Parathyroid adenoma (tissue), 2 donors: ENCODE data around the gene LGALS7.
A peak's percentile ranks its signal among the peaks of the same experiment; 100 is the strongest.
"Not testable (repeated sequence)": the region's sequence is repeated elsewhere in the genome, so short reads cannot be mapped to it uniquely, and the experiment has no call there.

Experiments
- H2AFZ ChIP-seq: fragments of 300-600 bp; sonication (generic); one replicate; pipeline ENCODE4 v1.7.0; 2017; ENCODE audit warnings: antibody characterized with exemption, mild to moderate bottlenecking
- H3K27ac ChIP-seq: fragments of 300-600 bp; sonication (generic); one replicate; pipeline ENCODE4 v1.7.0; 2017
- H3K27me3 ChIP-seq: fragments of 300-600 bp; sonication (generic); one replicate; pipeline ENCODE4 v1.7.0; 2017; ENCODE audit warnings: low read length; ENCODE audit not compliant: control insufficient read depth, insufficient read depth
- H3K36me3 ChIP-seq: fragments of 300-600 bp; sonication (generic); one replicate; pipeline ENCODE4 v1.7.0; 2017; ENCODE audit warnings: low read length; ENCODE audit not compliant: control insufficient read depth, insufficient read depth
- H3K4me1 ChIP-seq: fragments of 300-600 bp; sonication (generic); one replicate; pipeline ENCODE4 v1.7.0; 2017; ENCODE audit warnings: control low read depth
- H3K4me2 ChIP-seq: fragments of 300-600 bp; sonication (generic); one replicate; pipeline ENCODE4 v1.7.0; 2017; ENCODE audit warnings: low read length
- H3K4me3 ChIP-seq: fragments of 300-600 bp; sonication (generic); one replicate; pipeline ENCODE4 v1.7.0; 2017; ENCODE audit warnings: low read depth, low read length
- H3K79me2 ChIP-seq: fragments of 300-600 bp; sonication (generic); one replicate; pipeline ENCODE4 v1.7.0; 2017; ENCODE audit warnings: control low read depth
- H3K9ac ChIP-seq: fragments of 300-600 bp; sonication (generic); one replicate; pipeline ENCODE4 v1.7.0; 2017; ENCODE audit warnings: mild to moderate bottlenecking
- H3K9me3 ChIP-seq: fragments of 300-600 bp; sonication (generic); one replicate; pipeline ENCODE4 v1.7.0; 2017; ENCODE audit warnings: low read length; ENCODE audit not compliant: control insufficient read depth
- CTCF ChIP-seq: fragments of 300-600 bp; sonication (generic); IDR thresholded peaks from one replicate; pipeline ENCODE4 v1.7.0; 2017; ENCODE audit warnings: antibody characterized with exemption, mild to moderate bottlenecking
- donor health status: primary hyperparathyroidism.

LGALS7 gene

DNA sequence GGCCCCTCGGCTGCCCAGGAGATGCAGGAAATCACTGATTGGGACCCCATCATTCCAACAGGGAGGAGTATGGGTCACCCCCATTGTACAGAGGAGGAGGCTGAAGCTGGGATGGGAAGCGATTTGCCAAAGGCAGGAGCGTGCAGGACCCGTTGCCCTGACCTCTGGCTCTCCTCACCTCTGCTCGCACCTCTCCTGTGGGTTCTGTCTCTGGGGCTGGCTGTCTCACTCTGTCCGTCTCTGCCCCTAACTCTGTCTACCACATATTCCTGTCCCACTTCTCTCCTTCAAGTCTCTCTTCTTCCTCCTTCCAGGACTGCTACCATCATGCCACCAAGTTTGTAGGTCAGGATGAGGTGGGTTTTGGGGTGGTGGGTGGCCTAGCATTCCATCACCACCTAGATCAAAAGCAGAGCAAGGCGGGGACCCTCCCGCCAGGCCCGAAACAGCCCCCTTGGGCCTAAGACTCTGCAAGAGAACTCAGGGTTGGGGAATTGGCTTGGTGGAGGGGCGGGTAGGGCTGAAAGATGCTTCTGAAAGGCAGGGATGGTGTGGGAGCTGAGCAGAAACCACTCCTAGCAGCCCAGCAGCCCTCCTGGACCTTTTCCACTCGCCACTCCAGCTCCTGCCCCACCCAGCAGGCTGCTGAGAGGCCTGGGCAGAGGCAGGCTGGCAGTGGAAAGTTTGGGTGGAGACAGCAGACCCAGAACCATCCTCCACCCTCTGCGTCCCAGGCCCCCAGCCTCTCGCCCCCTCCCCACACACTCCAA lies 1.0 kb upstream of the LGALS7 start:
- Histone ChIP-seq H3K9ac (no peak overlapping the region), H3K4me1 (no peaks in the 10 kb centered on the region), H3K27me3 (no peaks in the 10 kb centered on the region), H3K4me2 (no peak overlapping the region), H3K79me2 (no peaks in the 10 kb centered on the region), H3K36me3 (no peaks in the 10 kb centered on the region), H2AFZ (no peak overlapping the region), H3K9me3 (no peaks in the 10 kb centered on the region), H3K4me3 (no peak overlapping the region), H3K27ac (no peak overlapping the region)
- no peak for TF ChIP-seq CTCF

DNA sequence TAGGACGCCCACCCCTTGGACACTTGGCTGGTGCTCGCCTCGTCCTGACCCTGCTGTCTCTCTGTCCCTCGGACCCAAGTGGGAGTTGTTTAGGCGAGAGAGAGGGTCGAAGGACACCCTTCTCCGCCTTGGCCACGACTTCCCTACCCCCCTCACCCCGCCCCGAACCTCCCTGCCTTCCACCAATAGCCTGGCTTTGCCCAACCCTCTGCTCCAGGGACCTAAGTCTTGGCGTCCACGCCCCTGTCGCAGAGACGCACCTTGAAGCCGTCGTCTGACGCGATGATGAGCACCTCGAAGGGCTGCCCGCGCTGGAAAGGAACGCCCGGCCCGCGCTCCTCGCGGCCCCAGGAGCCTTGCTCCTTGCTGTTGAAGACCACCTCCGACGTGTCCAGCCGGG lies 1.7 kb downstream of the LGALS7 start:
- not testable (repeated sequence) for H3K79me2 ChIP-seq, H3K4me2 ChIP-seq, H2AFZ ChIP-seq, H3K4me3 ChIP-seq, H3K4me1 ChIP-seq, H3K27me3 ChIP-seq, H3K27ac ChIP-seq, H3K9ac ChIP-seq, H3K9me3 ChIP-seq, H3K36me3 ChIP-seq

- H3K27ac ChIP-seq, H2AFZ ChIP-seq, H3K79me2 ChIP-seq, H3K9me3 ChIP-seq, H3K36me3 ChIP-seq, H3K9ac ChIP-seq, H3K4me2 ChIP-seq, H3K4me1 ChIP-seq, H3K27me3 ChIP-seq, H3K4me3 ChIP-seq: not testable (repeated sequence)
These were observed 2.4 kb downstream of the LGALS7 start for GRCh38 chr19:38770949-38771275.

- not testable (repeated sequence) for H3K27me3 ChIP-seq, H3K4me3 ChIP-seq, H3K27ac ChIP-seq, H3K4me1 ChIP-seq, H2AFZ ChIP-seq, H3K9me3 ChIP-seq, H3K9ac ChIP-seq, H3K79me2 ChIP-seq, H3K36me3 ChIP-seq
- peak overlapping the region; percentile 30 for H3K4me2 ChIP-seq
These were observed 2.9 kb downstream of the LGALS7 start for GRCh38 chr19:38770228-38770948.

DNA sequence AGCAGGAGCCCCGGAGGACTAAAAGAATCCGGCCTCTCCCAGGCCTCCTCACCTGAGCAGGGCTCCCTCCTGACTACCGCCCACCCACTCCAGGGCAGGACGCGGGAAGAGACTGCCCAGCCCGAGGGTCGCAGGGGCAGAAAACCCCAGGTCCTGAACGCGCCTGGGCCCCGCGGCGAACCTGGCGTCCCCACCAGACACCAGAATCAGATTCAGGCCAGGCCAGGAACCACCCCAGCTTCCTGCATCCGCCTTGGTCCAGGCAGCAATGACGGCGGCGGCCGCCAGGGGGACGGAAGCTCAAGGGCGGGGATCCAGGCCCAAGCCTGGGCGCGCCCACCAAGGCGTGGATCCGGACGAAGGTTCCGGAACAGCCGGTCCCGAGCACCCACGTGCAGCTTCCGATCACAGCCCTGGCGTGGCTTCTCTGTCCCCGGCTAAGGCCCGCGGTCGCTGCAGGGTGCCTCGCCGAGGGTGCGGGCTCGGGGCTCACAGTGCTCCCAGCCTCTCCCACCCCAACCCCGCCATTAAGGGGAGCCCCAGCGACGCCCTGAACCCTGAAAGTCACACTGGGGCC lies 3.6 kb downstream of the LGALS7 start:
- TF ChIP-seq CTCF = peak; percentile 22

GRCh38 chr19:38766276-38767047 lies 6.9 kb downstream of the LGALS7 start:
- Histone ChIP-seq H3K79me2 (no peaks in the 10 kb centered on the region), H3K4me1 (no peaks in the 10 kb centered on the region), H3K27me3 (no peaks in the 10 kb centered on the region), H3K27ac (no peak overlapping the region), H3K4me3 (no peak overlapping the region), H3K36me3 (no peaks in the 10 kb centered on the region), H3K4me2 (no peak overlapping the region), H3K9me3 (no peaks in the 10 kb centered on the region), H2AFZ (no peak overlapping the region), H3K9ac (no peak overlapping the region)
- no peak for TF ChIP-seq CTCF

More for the DNA sequence above, 3.6 kb downstream of the LGALS7 start:
- H3K9me3 ChIP-seq = no peaks in the 10 kb centered on the region
- no peak overlapping the region for H3K27ac ChIP-seq
- H3K79me2 ChIP-seq = no peaks in the 10 kb centered on the region
- no peak overlapping the region for H3K9ac ChIP-seq
- H3K27me3 ChIP-seq = no peaks in the 10 kb centered on the region
- H3K36me3 ChIP-seq = no peaks in the 10 kb centered on the region
- H3K4me2 ChIP-seq = peak overlapping the region; percentile 30
- H3K4me3 ChIP-seq = no peak overlapping the region
- H2AFZ ChIP-seq = peak overlapping the region; percentile 8
- H3K4me1 ChIP-seq = no peaks in the 10 kb centered on the region
